A549 (cell line): ENCODE measurements around the gene DCLK3.

Source experiments
- CTCF ChIP-seq: fragments of >200 bp; sonication (Bioruptor Twin); formaldehyde crosslinking; IDR thresholded peaks from 3 replicates; pipeline ENCODE4 v1.5.1; 2016
- EHF ChIP-seq: fragments of 250-450 bp; sonication (Bioruptor Pico); IDR thresholded peaks from 2 replicates; pipeline ENCODE4 v1.5.0; 2020; ENCODE audit warnings: mild to moderate bottlenecking
- ESRRA ChIP-seq: fragments of 150-350 bp; IDR thresholded peaks from 2 replicates; pipeline ENCODE4 v1.6.1; 2014; ENCODE audit warnings: mild to moderate bottlenecking, low read length, borderline replicate concordance
- FOSL2 ChIP-seq, 2 experiments: fragments of 450-650 bp in 1 of 2; fragments of >200 bp in 1 of 2; sonication (Bioruptor Twin) in 1 of 2; formaldehyde crosslinking; IDR thresholded peaks; 2 replicates each; pipeline versions ENCODE4 v1.5.0 to v1.6.1; 2016 to 2020; ENCODE audit warnings: mild to moderate bottlenecking in 1 of 2, moderate library complexity in 1 of 2
- KDM1A ChIP-seq: fragments of 200-600 bp; sonication (generic); IDR thresholded peaks from 2 replicates; pipeline ENCODE4 v1.6.1; 2016; ENCODE audit warnings: low read depth, mild to moderate bottlenecking
- PBX3 ChIP-seq: IDR thresholded peaks from 2 replicates; pipeline ENCODE4 v1.6.1; 2012
- POLR2A ChIP-seq: IDR thresholded peaks from 2 replicates; pipeline ENCODE4 v1.6.1; 2012; ENCODE audit warnings: mild to moderate bottlenecking, low read length
- RAD21 ChIP-seq, 2 experiments: fragments of >200 bp in 1 of 2; sonication (Bioruptor Twin) in 1 of 2; formaldehyde crosslinking in 1 of 2; IDR thresholded peaks in 1 of 2; conservative IDR thresholded peaks in 1 of 2; 2 replicates in 1 of 2; 3 replicates in 1 of 2; pipeline ENCODE4 v1.6.1; 2012 to 2018; ENCODE audit warnings: inconsistent platforms in 1 of 2
- SMC3 ChIP-seq: fragments of >200 bp; sonication (Bioruptor Twin); formaldehyde crosslinking; IDR thresholded peaks from 3 replicates; pipeline ENCODE4 v1.6.1; 2018; ENCODE audit warnings: inconsistent platforms
- SREBF2 ChIP-seq: fragments of 450-650 bp; IDR thresholded peaks from 2 replicates; pipeline ENCODE4 v1.6.1; 2014; ENCODE audit warnings: mild to moderate bottlenecking, moderate library complexity
- TF ChIP-seq, protein P1 (sequence below): fragments of 150-350 bp; IDR thresholded peaks from 2 replicates; pipeline ENCODE4 v1.6.1; 2014; ENCODE audit warnings: low read depth, mild to moderate bottlenecking, low read length

GRCh38 chr3:36756269-36756668 is 8.1 kb downstream of the DCLK3 start:
- TF ChIP-seq POLR2A (no peak), ESRRA (no peak), CTCF (no peak), RAD21 (conservative IDR thresholded peaks at IDR 0.05 in 1 of 2, IDR thresholded peaks at IDR 0.05 in 1 of 2) (no peak), EHF (CRISPR knock-in tag) (no peak), SMC3 (no peak), FOSL2 (IDR thresholded peaks at IDR 0.05) (no peak), FOSL2 (CRISPR knock-in tag; IDR thresholded peaks at IDR 0.05) (no peak), SREBF2 (no peak), KDM1A (no peak), PBX3 (no peak)
- TF ChIP-seq, protein P1, sequence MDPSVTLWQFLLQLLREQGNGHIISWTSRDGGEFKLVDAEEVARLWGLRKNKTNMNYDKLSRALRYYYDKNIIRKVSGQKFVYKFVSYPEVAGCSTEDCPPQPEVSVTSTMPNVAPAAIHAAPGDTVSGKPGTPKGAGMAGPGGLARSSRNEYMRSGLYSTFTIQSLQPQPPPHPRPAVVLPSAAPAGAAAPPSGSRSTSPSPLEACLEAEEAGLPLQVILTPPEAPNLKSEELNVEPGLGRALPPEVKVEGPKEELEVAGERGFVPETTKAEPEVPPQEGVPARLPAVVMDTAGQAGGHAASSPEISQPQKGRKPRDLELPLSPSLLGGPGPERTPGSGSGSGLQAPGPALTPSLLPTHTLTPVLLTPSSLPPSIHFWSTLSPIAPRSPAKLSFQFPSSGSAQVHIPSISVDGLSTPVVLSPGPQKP = no peak
